K562 (cell line): ENCODE data around the gene IL17RB. TPM values are rescaled to one million over a fixed set of nuclear protein-coding genes. Genes with fewer than 3 reads are reported as not detected.

Experiments
- ATAC-seq: fragments of 200-7000 bp; cut with Tn5 transposase; 3 replicates; pipeline ENCODE4 v1.9.1; 2020; ENCODE audit warnings: moderate library complexity
- BruUV-seq: library from RNA; stranded (reverse); fragments of 400-500 nt; replicated peaks from 2 replicates; lab custom pipeline; 2021; lab: Mats Ljungman, UMichigan
- CTCF ChIA-PET: fragments of 300-600 bp; formaldehyde crosslinking; extraction: SDS; loops from one replicate; lab custom pipeline; 2021; ENCODE audit warnings: low intra/inter-chr PET ratio; lab: Yijun Ruan, JAX
- POLR2A ChIA-PET: fragments of 300-600, 350-650 bp; sonication (Branson Sonifier 250); formaldehyde crosslinking; extraction: SDS; loops from one replicate; lab custom pipeline; 2021; ENCODE audit warnings: antibody characterized with exemption, inconsistent platforms; lab: Yijun Ruan, JAX
- DNase-seq, 4 experiments: peaks; one replicate each; pipeline versions ENCODE4 v3.0.0 to v3.0.0-alpha.2; 2011 to 2018; ENCODE audit warnings: low spot score in 3 of 4, mixed read lengths in 3 of 4; ENCODE audit errors: extremely low read depth in 1 of 4
- FAIRE-seq: peaks from 2 replicates; lab custom pipeline; 2011; peaks lifted over from hg19 to GRCh38; lab: Jason Lieb, UNC
- H2AFZ ChIP-seq: 2 replicates; pipeline ENCODE4 v1.6.0; 2011; ENCODE audit warnings: low read depth, low read length, control low read depth, inconsistent platforms
- H3K27ac ChIP-seq: fragments of 200-600 bp; 3 replicates; pipeline ENCODE4 v1.8.0; 2011; ENCODE audit warnings: low read depth, mild to moderate bottlenecking, control low read depth, inconsistent platforms, low read length, moderate library complexity, mixed read lengths; ENCODE audit errors: extremely low read depth
- H3K27me3 ChIP-seq, 2 experiments: fragments of 300-600 bp in 1 of 2; 2 replicates in 1 of 2; 3 replicates in 1 of 2; pipeline versions ENCODE4 v1.6.0 to v1.8.0; 2011; ENCODE audit warnings: inconsistent platforms in 2 of 2, low read length in 2 of 2, mild to moderate bottlenecking in 1 of 2, mixed read lengths in 1 of 2, moderate library complexity in 1 of 2; ENCODE audit not compliant: control insufficient read depth in 2 of 2, insufficient read depth in 2 of 2
- H3K36me3 ChIP-seq: fragments of 300-600 bp; 3 replicates; pipeline ENCODE4 v1.8.0; 2011; ENCODE audit warnings: mild to moderate bottlenecking, low read length, inconsistent platforms; ENCODE audit not compliant: control insufficient read depth, insufficient read depth
- H3K4me1 ChIP-seq, 2 experiments: fragments of 200-600 bp in 1 of 2; replicated peaks in 1 of 2; 2 replicates in 1 of 2; 3 replicates in 1 of 2; pipeline versions ENCODE4 v1.5.1 to v1.8.0; 2011; ENCODE audit warnings: inconsistent platforms in 2 of 2, low read length in 2 of 2, mild to moderate bottlenecking in 1 of 2, mixed read lengths in 1 of 2, moderate library complexity in 1 of 2; ENCODE audit not compliant: control insufficient read depth in 2 of 2, insufficient read depth in 2 of 2
- H3K4me2 ChIP-seq: 2 replicates; pipeline ENCODE4 v1.6.1; 2011; ENCODE audit warnings: low read length, control low read depth, inconsistent platforms, mixed read lengths; ENCODE audit not compliant: insufficient read depth
- H3K4me3 ChIP-seq: fragments of 200-600 bp; sonication (generic), shearing (Covaris generic); 2 replicates; pipeline ENCODE4 v1.5.1; 2016; ENCODE audit warnings: control low read depth, inconsistent platforms
- H3K79me2 ChIP-seq: fragments of 200-600 bp; 3 replicates; pipeline ENCODE4 v1.8.0; 2011; ENCODE audit warnings: low read length, inconsistent platforms; ENCODE audit not compliant: control insufficient read depth, insufficient read depth
- H3K9ac ChIP-seq, 2 experiments: 2 replicates each; pipeline versions ENCODE4 v1.6.0 to v1.6.1; 2011; ENCODE audit warnings: low read depth in 2 of 2, low read length in 2 of 2, control low read depth in 1 of 2, inconsistent platforms in 1 of 2, mild to moderate bottlenecking in 1 of 2, mixed read lengths in 1 of 2; ENCODE audit not compliant: insufficient read depth in 1 of 2
- H3K9me1 ChIP-seq: one replicate; pipeline ENCODE4 v1.6.0; 2011; ENCODE audit warnings: inconsistent platforms, mild to moderate bottlenecking, low read length, moderate library complexity; ENCODE audit not compliant: control insufficient read depth, insufficient read depth
- H3K9me3 ChIP-seq: replicated peaks from 2 replicates; pipeline ENCODE4 v1.5.1; 2011; ENCODE audit warnings: low read depth, low read length, inconsistent platforms; ENCODE audit not compliant: control insufficient read depth, insufficient read depth
- H4K20me1 ChIP-seq: replicated peaks from 2 replicates; pipeline ENCODE4 v1.6.1; 2011; ENCODE audit warnings: low read length, inconsistent platforms, mixed read lengths; ENCODE audit not compliant: control insufficient read depth, insufficient read depth
- BRF2 ChIP-seq: IDR thresholded peaks from 3 replicates; pipeline ENCODE4 v1.6.1; 2011; ENCODE audit warnings: borderline replicate concordance, mild to moderate bottlenecking; ENCODE audit not compliant: insufficient read length, insufficient read depth
- CAMTA2 ChIP-seq: fragments of 250-450 bp; sonication (Bioruptor Pico); conservative IDR thresholded peaks from 2 replicates; pipeline ENCODE4 v1.5.1; 2022
- NCOA2 ChIP-seq, 2 experiments: fragments of 450-650 bp; IDR thresholded peaks; 2 replicates each; pipeline ENCODE4 v1.6.1; 2018; ENCODE audit warnings: mild to moderate bottlenecking in 2 of 2, moderate library complexity in 1 of 2; ENCODE audit not compliant: partially characterized antibody in 2 of 2
- RBM15 ChIP-seq: fragments of 200-400 bp; formaldehyde crosslinking; IDR thresholded peaks from 2 replicates; pipeline ENCODE4 v1.6.1; 2018; ENCODE audit warnings: mild to moderate bottlenecking, low read length, moderate library complexity; ENCODE audit not compliant: insufficient read depth
- SNRNP70 ChIP-seq: fragments of 200-400 bp; formaldehyde crosslinking; optimal IDR thresholded peaks from 2 replicates; pipeline ENCODE3; 2017; ENCODE audit warnings: low read depth, low read length
- SOX6 ChIP-seq: fragments of 450-650 bp; IDR thresholded peaks from 2 replicates; pipeline ENCODE4 v1.6.1; 2014; ENCODE audit warnings: mild to moderate bottlenecking
- SRF ChIP-seq, 2 experiments: fragments of 250-450, 450-650 bp in 1 of 2; sonication (Bioruptor Pico) in 1 of 2; sonication (generic) in 1 of 2; formaldehyde crosslinking; IDR thresholded peaks; 2 replicates each; pipeline versions ENCODE4 v1.5.0 to v1.5.1; 2020 to 2022; ENCODE audit warnings: mild to moderate bottlenecking in 1 of 2, missing genetic modification reagents in 1 of 2
- VEZF1 ChIP-seq: fragments of 200-800 bp; sonication (Bioruptor generic); IDR thresholded peaks from 2 replicates; pipeline ENCODE4 v1.6.1; 2017; ENCODE audit warnings: missing genetic modification characterization, missing compliant biosample characterization
- ZFX ChIP-seq: sonication (generic); formaldehyde crosslinking; IDR thresholded peaks from 2 replicates; pipeline ENCODE4 v1.8.0; 2022; ENCODE audit warnings: mild to moderate bottlenecking, missing genetic modification reagents, moderate library complexity
- WGBS: fragments of 100-300 bp; shearing (Covaris generic); methylation state at CpG from one replicate; pipeline ENCODE4 v1.1.6; 2016; ENCODE audit warnings: low coverage, mixed read lengths; ENCODE audit not compliant: insufficient coverage; ENCODE audit errors: missing lambda C conversion rate; 5-methylcytosine and 5-hydroxymethylcytosine counted together
- in situ Hi-C: fragments of 300-500 bp; cut with MboI; formaldehyde crosslinking; loops from 4 replicates; pipeline ENCODE4 v1.15.0; 2018; ENCODE audit warnings: inconsistent platforms, mixed read lengths
- intact Hi-C: fragments of 100-400 bp; cut with micrococcal nuclease; formaldehyde crosslinking; loops from 2 replicates; pipeline ENCODE4 v1.14.2; 2022
- polyA plus RNA-seq, 8 experiments: library from polyadenylated mRNA; depleted of rRNA in 4 of 8; stranded (reverse) in 5 of 8; unstranded in 3 of 8; fragments of >200 nt; fragmentation: Nextera tagmentation in 2 of 8; fragmentation: Illumina TruSeq in 1 of 8; extraction: Ambion mirVana in 2 of 8; extraction: Trizol in 1 of 8; gene quantifications; 2 replicates each; pipeline versions ENCODE4 v1.2.1 to v1.2.3, GENCODE V29; 2011 to 2014; ENCODE audit warnings: inconsistent platforms in 1 of 8, missing spikeins in 1 of 8
- total RNA-seq, 7 experiments: library from RNA; depleted of rRNA in 6 of 7; stranded (reverse); fragments of >200 nt in 6 of 7; fragmentation: Illumina TruSeq in 2 of 7; extraction: Trizol in 2 of 7; gene quantifications; 2 replicates each; pipeline versions ENCODE4 v1.2.1 to v1.2.3, GENCODE V29; 2011 to 2021; ENCODE audit warnings: low replicate concordance in 1 of 7

The IL17RB gene
- total and polyA plus RNA-seq, 9 of the 15 experiments (the other 6 are each of a cell fraction or from before 2014, with no cell fraction given) = 1.1 to 4.1 (median 1.7) TPM

DNA sequence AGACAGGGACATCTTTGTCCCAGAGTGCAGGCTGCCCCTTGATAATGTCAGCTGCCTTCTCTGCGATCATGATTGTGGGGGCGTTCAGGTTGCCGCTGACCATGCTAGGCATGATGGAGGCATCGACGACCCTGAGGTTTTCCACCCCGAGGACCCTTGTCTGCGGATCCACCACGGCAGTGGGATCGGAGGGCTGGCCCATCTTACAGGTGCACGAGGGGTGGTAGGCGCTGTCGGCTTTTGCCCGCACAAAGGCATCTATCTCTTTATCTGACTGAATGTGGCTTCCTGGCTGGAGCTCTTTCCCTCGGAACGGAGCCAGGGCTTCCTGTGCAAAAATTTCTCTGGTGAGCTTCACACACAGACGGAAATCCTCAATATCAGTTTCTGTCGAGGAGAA, 28.6 kb upstream of the IL17RB start:
- TF ChIP-seq ZFX (CRISPR knock-in tag) (no peak), CAMTA2 (CRISPR knock-in tag) (no peak), RBM15 (no peak), SNRNP70 (no peak), NCOA2 (IDR thresholded peaks at IDR 0.05; ENCODE audit: partially characterized antibody in 2 of 2) (no peak), BRF2 (no peak), VEZF1 (no peak), SOX6 (no peak), SRF (CRISPR knock-in tag; IDR thresholded peaks at IDR 0.05) (no peak)
- TF ChIP-seq, all 486 proteins: peak for 0
- no peaks in the 10 kb centered on the region for H3K9me3 ChIP-seq
- no peak overlapping the region for H3K4me3 ChIP-seq
- no peaks in the 10 kb centered on the region for H3K4me1 ChIP-seq
- H3K4me2 ChIP-seq = no peak overlapping the region
- no peaks in the 10 kb centered on the region for H3K36me3 ChIP-seq
- CTCF ChIA-PET = no interaction called here
- peaks cover 3 to 50% of the 10 kb centered on the region in 2 experiments; a peak in 3 of 5 replicates for H3K27me3 ChIP-seq
- BruUV-seq = no TSS peak
- ATAC-seq = no peak
- H3K9ac ChIP-seq = no peak overlapping the region
- no peak for FAIRE-seq
- H2AFZ ChIP-seq = no peak overlapping the region
- no peak for DNase-seq
- 31% methylated on average over 14 of the region's 17 CpGs for WGBS
- no peak overlapping the region for H3K27ac ChIP-seq
- no peaks in the 10 kb centered on the region for H3K79me2 ChIP-seq
- in situ Hi-C loops (no loop called here), intact Hi-C loops (no loop called here)
- POLR2A ChIA-PET = interaction anchor here (1.0 kb wide), 1 partner anchor 35 kb away, joined by 7 read pairs; no protein-coding TSS in a partner anchor
- H3K9me1 ChIP-seq = no peaks in the 10 kb centered on the region
- no peaks in the 10 kb centered on the region; the same call in 1 of the 2 replicates for H4K20me1 ChIP-seq
